Kidney (tissue), 14 donors: ENCODE results near the gene FARS2. TPM values are rescaled to one million over a fixed set of nuclear protein-coding genes. Genes with fewer than 3 reads are reported as not detected.

ENCODE experiments used
- DNase-seq, 5 donors: peaks; one replicate each; pipeline ENCODE4 v3.0.0-alpha.2; 2013 to 2020
- FAIRE-seq: peaks from 2 replicates; lab custom pipeline; 2012; peaks lifted over from hg19 to GRCh38; lab: Jason Lieb, UNC
- H3K27ac ChIP-seq, 2 donors: one replicate each; pipeline ENCODE4 v1.7.0; 2013; ENCODE audit warnings: low read depth in 2 of 2, low read length in 2 of 2, inconsistent platforms in 1 of 2
- H3K27me3 ChIP-seq: one replicate; pipeline ENCODE4 v1.7.1; 2013; ENCODE audit warnings: low read length, inconsistent platforms; ENCODE audit not compliant: control insufficient read depth, insufficient read depth
- H3K36me3 ChIP-seq, 3 donors: one replicate each; pipeline versions ENCODE4 v1.7.0 to v1.7.1; 2013; ENCODE audit warnings: low read length in 3 of 3, control low read depth in 1 of 3, inconsistent platforms in 1 of 3; ENCODE audit not compliant: insufficient read depth in 3 of 3, control insufficient read depth in 2 of 3
- H3K4me1 ChIP-seq, 3 donors: one replicate each; pipeline versions ENCODE4 v1.7.0 to v1.7.1; 2013; ENCODE audit warnings: low read length in 3 of 3, inconsistent platforms in 1 of 3, low read depth in 1 of 3; ENCODE audit not compliant: control insufficient read depth in 2 of 3, insufficient read depth in 2 of 3
- H3K4me3 ChIP-seq, 3 donors: one replicate each; pipeline versions ENCODE4 v1.7.0 to v1.8.1; 2013; ENCODE audit warnings: low read length in 3 of 3, control low read depth in 1 of 3, inconsistent platforms in 1 of 3
- H3K9ac ChIP-seq, 3 donors: one replicate each; pipeline versions ENCODE4 v1.7.0 to v1.7.1; 2013; ENCODE audit warnings: low read length in 3 of 3, control low read depth in 1 of 3, inconsistent platforms in 1 of 3
- H3K9me3 ChIP-seq, 3 donors: one replicate each; pipeline versions ENCODE4 v1.7.0 to v1.7.1; 2013; ENCODE audit warnings: low read length in 3 of 3, control low read depth in 1 of 3, inconsistent platforms in 1 of 3; ENCODE audit not compliant: control insufficient read depth in 2 of 3, insufficient read depth in 1 of 3
- CTCF ChIP-seq: IDR thresholded peaks from 3 replicates; pipeline ENCODE4 v1.5.1; 2012; ENCODE audit warnings: mild to moderate bottlenecking, moderate library complexity, borderline replicate concordance; ENCODE audit not compliant: insufficient read depth; ENCODE audit errors: extremely low read depth
- intact Hi-C: fragments of 100-400 bp; cut with DNase I; formaldehyde crosslinking; loops from one replicate; pipeline ENCODE4 v1.11.1; 2022
- polyA plus RNA-seq: library from polyadenylated mRNA; stranded (reverse); fragments of 350-450 nt; fragmentation: Illumina TruSeq; extraction: RNeasy Lipid Tissue Mini Kit (QIAGEN cat#74804); gene quantifications from one replicate; pipeline ENCODE4 v1.2.3, GENCODE V29; 2014; ENCODE audit warnings: low read depth, low replicate concordance; ENCODE audit not compliant: insufficient read depth
- total RNA-seq: library from RNA; stranded (reverse); fragmentation: NEBNext Ultra II Directional; extraction: Animal tissue kit (Norgen Biotek cat#: 25700); gene quantifications from one replicate; pipeline ENCODE4 v1.2.1, GENCODE V29; 2021
- donor health status: control.
- donor health status: control.
- donor health status: control.
- donor health status: control.
- donor health status: control.
- donor health status: DM: yes; HTN: yes; CAD: no.
- donor health status: Normal renal cell carcinoma (clear cell type).

Gene FARS2
- total and polyA plus RNA-seq, 2 donors from 2014 or later = 22.1 to 24.8 TPM

- Histone ChIP-seq H3K9ac (no peak overlapping the region), H3K4me1 (peaks cover 0 to 3% (median 0%) of the 10 kb centered on the region in 3 donors), H3K27ac (no peak overlapping the region), H3K4me3 (no peak overlapping the region), H3K9me3 (no peaks in the 10 kb centered on the region), H3K36me3 (no peaks in the 10 kb centered on the region), H3K27me3 (no peaks in the 10 kb centered on the region)
- intact Hi-C loops = no loop called here
- no peak for TF ChIP-seq CTCF
- DNase-seq (no peak), FAIRE-seq (no peak)
These were observed 200.1 kb downstream of the FARS2 start for GRCh38 chr6:5461365-5461764.

GRCh38 chr6:5462856-5463255 is 201.5 kb downstream of the FARS2 start:
- Histone ChIP-seq H3K9me3 (no peaks in the 10 kb centered on the region), H3K4me1 (peaks cover 0 to 2% (median 0%) of the 10 kb centered on the region in 3 donors), H3K27ac (no peak overlapping the region), H3K4me3 (no peak overlapping the region), H3K27me3 (no peaks in the 10 kb centered on the region), H3K36me3 (no peaks in the 10 kb centered on the region), H3K9ac (no peak overlapping the region)
- DNase-seq (no peak), FAIRE-seq (no peak)
- no peak for TF ChIP-seq CTCF
- intact Hi-C loops = no loop called here

GRCh38 chr6:5463690-5464089 is 202.4 kb downstream of the FARS2 start:
- intact Hi-C loops = no loop called here
- Histone ChIP-seq H3K36me3 (no peaks in the 10 kb centered on the region), H3K27me3 (no peaks in the 10 kb centered on the region), H3K4me1 (no peaks in the 10 kb centered on the region), H3K9me3 (no peaks in the 10 kb centered on the region), H3K9ac (no peak overlapping the region), H3K4me3 (no peak overlapping the region), H3K27ac (no peak overlapping the region)
- no peak for TF ChIP-seq CTCF
- FAIRE-seq = no peak
- no peak for DNase-seq
